ENCODE results near the gene GPR137B. TPM values are rescaled to one million over a fixed set of nuclear protein-coding genes. Genes with fewer than 3 reads are reported as not detected.

Gene GPR137B
- total and polyA plus RNA-seq, 2 of the 13 experiments (the other 11 are each of a cell fraction or from before 2014, with no cell fraction given), result 0.31 to 0.41 TPM

- TF ChIP-seq THRA (CRISPR knock-in tag; IDR thresholded peaks at IDR 0.05; ENCODE audit: borderline replicate concordance), result no peak
- TF ChIP-seq ZNF333 (CRISPR knock-in tag; IDR thresholded peaks at IDR 0.05; ENCODE audit: borderline replicate concordance), result no peak
- TF ChIP-seq ZNF382 (CRISPR knock-in tag; IDR thresholded peaks at IDR 0.05; ENCODE audit: borderline replicate concordance), result no peak
- no peak for TF ChIP-seq ZNF331 (CRISPR knock-in tag; IDR thresholded peaks at IDR 0.05)
- no peak for TF ChIP-seq GLMP (CRISPR knock-in tag; IDR thresholded peaks at IDR 0.05; ENCODE audit: borderline replicate concordance)
- no peak for TF ChIP-seq XRCC5 (optimal IDR thresholded peaks at IDR 0.05; ENCODE audit: low read length)
- TF ChIP-seq NFATC3 (CRISPR knock-in tag; IDR thresholded peaks at IDR 0.05), result no peak
- no peak for TF ChIP-seq TOE1 (CRISPR knock-in tag; IDR thresholded peaks at IDR 0.05)
These were observed 11.8 kb downstream of the GPR137B start (continued) for GRCh38 chr1:236154126-236154525.

- BruUV-seq (replicated peaks), result no TSS peak
- no peak for ATAC-seq
- DNase-seq (ENCODE audit: low spot score), result no peak
- in situ Hi-C loops (cut with HindIII; ENCODE audit: extremely low pct_ligation_motif_present, low pct_unique_long_range_greater_than_20kb), result no loop called here
- intact Hi-C loops (cut with micrococcal nuclease; ENCODE audit: unreplicated experiment), result no loop called here
- FAIRE-seq, result no peak
- Histone ChIP-seq H3K9ac (ENCODE audit: insufficient read depth, low read depth, low read length) (no peak overlapping the region), H2AFZ (ENCODE audit: low read length) (no peak overlapping the region), H3K4me2 (ENCODE audit: low read depth, low read length) (no peak overlapping the region), H3K4me3 (replicated peaks in 1 of 3; ENCODE audit: insufficient read depth in 1 of 3, low read depth in 2 of 3, low read length in 3 of 3) (no peak overlapping the region), H3K79me2 (ENCODE audit: insufficient read depth, low read length) (no peaks in the 10 kb centered on the region), H3K9me3 (ENCODE audit: low read length) (no peaks in the 10 kb centered on the region), H3K36me3 (replicated peaks in 1 of 2; ENCODE audit: control insufficient read depth in 1 of 2, insufficient read depth in 2 of 2, low read length in 2 of 2) (no peaks in the 10 kb centered on the region), H3K27me3 (ENCODE audit: control insufficient read depth in 1 of 2, insufficient read depth in 2 of 2, low read length in 2 of 2) (no peaks in the 10 kb centered on the region; a peak in 2 of 5 replicates), H4K20me1 (ENCODE audit: insufficient read depth, low read length) (no peaks in the 10 kb centered on the region), H3K4me1 (ENCODE audit: insufficient read depth, low read length) (peaks cover 8% of the 10 kb centered on the region; the same call in 1 of the 2 replicates), H3K27ac (ENCODE audit: extremely low read length, insufficient read depth, low read length) (no peak overlapping the region)
- ChIA-PET CTCF (ENCODE audit: low intra/inter-chr PET ratio, low total read pairs) (no interaction called here), POLR2A (no interaction called here)
- TF ChIP-seq ZBTB20 (CRISPR knock-in tag; IDR thresholded peaks at IDR 0.05; ENCODE audit: borderline replicate concordance, low read depth) (no peak), ZNF709 (CRISPR knock-in tag; IDR thresholded peaks at IDR 0.05) (no peak), ATF5 (CRISPR knock-in tag; IDR thresholded peaks at IDR 0.05; ENCODE audit: low read depth) (no peak), GLI4 (CRISPR knock-in tag; IDR thresholded peaks at IDR 0.05; ENCODE audit: borderline replicate concordance) (no peak), ZNF878 (CRISPR knock-in tag; IDR thresholded peaks at IDR 0.05) (no peak), SMARCE1 (IDR thresholded peaks at IDR 0.05; ENCODE audit: borderline replicate concordance) (no peak), HDAC2 (CRISPR knock-in tag; IDR thresholded peaks at IDR 0.05) (no peak), GTF3A (CRISPR knock-in tag; conservative IDR thresholded peaks at IDR 0.05) (no peak), ZNF30 (CRISPR knock-in tag; IDR thresholded peaks at IDR 0.05) (no peak), ZNF879 (CRISPR knock-in tag; IDR thresholded peaks at IDR 0.05) (no peak), PRPF4 (IDR thresholded peaks at IDR 0.05; ENCODE audit: low read depth, low read length, poor library complexity, severe bottlenecking) (no peak)
- 62% methylated on average over 12 of the region's 24 CpGs for WGBS (ENCODE audit: low lambda C conversion rate)
These were observed 12.5 kb downstream of the GPR137B start for GRCh38 chr1:236154671-236155398.

Measured in HepG2 (cell line).